Transverse colon (tissue), 4 donors: ENCODE measurements around the gene TSC22D3.

Source experiments
- CTCF ChIP-seq, 5 experiments: fragments of 200-600 bp in 3 of 5; fragments of 450-650 bp in 2 of 5; sonication (generic) in 3 of 5; IDR thresholded peaks; 1 replicate in 2 of 5; 2 replicates in 3 of 5; pipeline ENCODE4 v1.5.1; 2016 to 2017; ENCODE audit warnings: antibody characterized with exemption in 5 of 5, inconsistent platforms in 3 of 5, mild to moderate bottlenecking in 2 of 5, moderate library complexity in 1 of 5
- EP300 ChIP-seq: sonication (generic); formaldehyde crosslinking; IDR thresholded peaks from one replicate; pipeline ENCODE4 v1.6.1; 2017; ENCODE audit warnings: antibody characterized with exemption, low read depth
- POLR2A ChIP-seq: fragments of 450-650 bp; IDR thresholded peaks from one replicate; pipeline ENCODE4 v1.6.1; 2016; ENCODE audit warnings: antibody characterized with exemption, mild to moderate bottlenecking, moderate library complexity
- POLR2AphosphoS5 ChIP-seq, 3 donors: sonication (generic); formaldehyde crosslinking; IDR thresholded peaks; one replicate each; pipeline ENCODE4 v1.6.1; 2016; ENCODE audit warnings: antibody characterized with exemption in 3 of 3

- TF ChIP-seq POLR2AphosphoS5 (IDR thresholded peaks at IDR 0.05) (no peak), CTCF (IDR thresholded peaks at IDR 0.05) (no peak), POLR2A (no peak), EP300 (no peak)
Measured at GRCh38 chrX:107750263-107750662, 25.3 kb downstream of the TSC22D3 start.
